ENCODE data around the gene IGF1R. TPM values are rescaled to one million over a fixed set of nuclear protein-coding genes. Genes with fewer than 3 reads are reported as not detected.

Gene IGF1R
- total RNA-seq, 4 donors from 2014 or later = 87.8 to 173 (median 107) TPM

- Histone ChIP-seq H3K36me3 (no peaks in the 10 kb centered on the region), H3K27ac (no peak overlapping the region), H3K27me3 (no peaks in the 10 kb centered on the region), H3K4me3 (no peak overlapping the region), H3K9me3 (no peaks in the 10 kb centered on the region), H3K4me1 (no peaks in the 10 kb centered on the region)
- TF ChIP-seq CTCF (IDR thresholded peaks at IDR 0.05) = no peak
- no peak for TF ChIP-seq POLR2AphosphoS5 (IDR thresholded peaks at IDR 0.05)
- TF ChIP-seq POLR2A (IDR thresholded peaks at IDR 0.05) = no peak
- TF ChIP-seq EP300 (IDR thresholded peaks at IDR 0.05) = no peak
- no peak for DNase-seq (ENCODE audit: low spot score in 2 of 2)
Measured at GRCh38 chr15:98996169-98996568, 347.8 kb downstream of the IGF1R start.

- no peak for TF ChIP-seq POLR2A (IDR thresholded peaks at IDR 0.05)
Measured at GRCh38 chr15:98996624-98997023, 348.3 kb downstream of the IGF1R start.

GRCh38 chr15:98997312-98997711 lies 349.0 kb downstream of the IGF1R start:
- Histone ChIP-seq H3K27ac (no peak overlapping the region), H3K4me1 (no peaks in the 10 kb centered on the region), H3K9me3 (no peaks in the 10 kb centered on the region), H3K4me3 (no peak overlapping the region), H3K36me3 (no peaks in the 10 kb centered on the region), H3K27me3 (no peaks in the 10 kb centered on the region)
- WGBS = 83% methylated on average over 3 of the region's 3 CpGs
- no peak for DNase-seq (ENCODE audit: low spot score in 2 of 2)
- TF ChIP-seq POLR2A (IDR thresholded peaks at IDR 0.05) (no peak), POLR2AphosphoS5 (IDR thresholded peaks at IDR 0.05) (no peak), EP300 (IDR thresholded peaks at IDR 0.05) (no peak), CTCF (IDR thresholded peaks at IDR 0.05) (no peak)

More at GRCh38 chr15:98996624-98997023, 348.3 kb downstream of the IGF1R start:
- DNase-seq (ENCODE audit: low spot score in 2 of 2) = no peak
- Histone ChIP-seq H3K36me3 (no peaks in the 10 kb centered on the region), H3K9me3 (no peaks in the 10 kb centered on the region), H3K27ac (no peak overlapping the region), H3K4me1 (no peaks in the 10 kb centered on the region), H3K4me3 (no peak overlapping the region), H3K27me3 (no peaks in the 10 kb centered on the region)
- WGBS = 75% methylated on average over 6 of the region's 6 CpGs

- H3K27ac ChIP-seq = no peak overlapping the region
- no peaks in the 10 kb centered on the region for H3K9me3 ChIP-seq
- no peaks in the 10 kb centered on the region for H3K36me3 ChIP-seq
- no peaks in the 10 kb centered on the region for H3K27me3 ChIP-seq
- no peaks in the 10 kb centered on the region for H3K4me1 ChIP-seq
- no peak for DNase-seq (ENCODE audit: low spot score in 2 of 2)
- no peak overlapping the region for H3K4me3 ChIP-seq
- 92% methylated on average over 9 of the region's 9 CpGs for WGBS
- TF ChIP-seq POLR2A (IDR thresholded peaks at IDR 0.05) = no peak
- no peak for TF ChIP-seq CTCF (IDR thresholded peaks at IDR 0.05)
- no peak for TF ChIP-seq POLR2AphosphoS5 (IDR thresholded peaks at IDR 0.05)
- no peak for TF ChIP-seq EP300 (IDR thresholded peaks at IDR 0.05)
Measured at GRCh38 chr15:98997755-98998154, 349.4 kb downstream of the IGF1R start.

GRCh38 chr15:98998279-98998678 lies 349.9 kb downstream of the IGF1R start:
- TF ChIP-seq EP300 (IDR thresholded peaks at IDR 0.05) (no peak), POLR2A (IDR thresholded peaks at IDR 0.05) (no peak), CTCF (IDR thresholded peaks at IDR 0.05) (no peak), POLR2AphosphoS5 (IDR thresholded peaks at IDR 0.05) (no peak)
- Histone ChIP-seq H3K27ac (no peak overlapping the region), H3K4me1 (no peaks in the 10 kb centered on the region), H3K36me3 (no peaks in the 10 kb centered on the region), H3K9me3 (no peaks in the 10 kb centered on the region), H3K27me3 (no peaks in the 10 kb centered on the region), H3K4me3 (no peak overlapping the region)
- no peak for DNase-seq (ENCODE audit: low spot score in 2 of 2)
- WGBS = 86% methylated on average over 3 of the region's 3 CpGs

GRCh38 chr15:98999233-98999632 lies 350.9 kb downstream of the IGF1R start:
- WGBS = 74% methylated on average over 2 of the region's 2 CpGs

More at GRCh38 chr15:98999233-98999632, 350.9 kb downstream of the IGF1R start:
- H3K36me3 ChIP-seq = no peaks in the 10 kb centered on the region
- no peak overlapping the region for H3K4me3 ChIP-seq
- H3K9me3 ChIP-seq = no peaks in the 10 kb centered on the region
- DNase-seq (ENCODE audit: low spot score in 2 of 2) = no peak
- no peaks in the 10 kb centered on the region for H3K4me1 ChIP-seq
- no peak for TF ChIP-seq CTCF (IDR thresholded peaks at IDR 0.05)
- H3K27ac ChIP-seq = no peak overlapping the region
- H3K27me3 ChIP-seq = no peaks in the 10 kb centered on the region

Measured in suprapubic skin (tissue), 4 donors.